D721Med (cell line): Measurements from ENCODE around the gene C3orf33.

Source experiments
- DNase-seq: peaks from one replicate; pipeline ENCODE4 v3.0.0; 2011; ENCODE audit warnings: low spot score; ENCODE audit not compliant: insufficient read length
- FAIRE-seq: peaks from 2 replicates; lab custom pipeline; 2011; peaks lifted over from hg19 to GRCh38; lab: Jason Lieb, UNC
- TF ChIP-seq, protein P1 (sequence below): IDR thresholded peaks from 2 replicates; pipeline ENCODE4 v1.5.1; 2012; ENCODE audit warnings: mild to moderate bottlenecking, control low read depth; ENCODE audit not compliant: insufficient read depth; ENCODE audit errors: missing control alignments

Gene C3orf33

DNA sequence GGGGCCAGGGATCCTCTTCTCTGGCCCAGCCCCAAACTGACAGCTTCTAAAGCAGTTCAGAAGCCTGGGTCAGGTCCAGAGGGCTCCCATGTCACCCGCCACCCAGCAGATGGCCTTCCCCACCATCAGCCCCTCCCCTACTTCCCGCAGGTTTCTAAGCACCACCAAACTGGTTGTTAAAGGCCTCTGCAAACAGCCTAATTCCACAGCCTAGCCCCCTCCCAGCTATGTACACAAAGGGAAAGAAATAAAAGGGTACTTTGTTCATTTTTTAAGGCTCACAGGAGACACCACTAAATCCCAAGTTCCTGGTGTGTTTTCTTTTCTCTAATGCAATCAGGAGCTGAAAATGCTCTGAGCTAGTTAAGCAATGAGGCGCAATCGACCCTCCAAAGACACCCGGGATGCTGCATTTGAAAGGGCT lies 91.8 kb downstream of the C3orf33 start:
- DNase-seq = no peak
- no peak for FAIRE-seq
- TF ChIP-seq, protein P1, sequence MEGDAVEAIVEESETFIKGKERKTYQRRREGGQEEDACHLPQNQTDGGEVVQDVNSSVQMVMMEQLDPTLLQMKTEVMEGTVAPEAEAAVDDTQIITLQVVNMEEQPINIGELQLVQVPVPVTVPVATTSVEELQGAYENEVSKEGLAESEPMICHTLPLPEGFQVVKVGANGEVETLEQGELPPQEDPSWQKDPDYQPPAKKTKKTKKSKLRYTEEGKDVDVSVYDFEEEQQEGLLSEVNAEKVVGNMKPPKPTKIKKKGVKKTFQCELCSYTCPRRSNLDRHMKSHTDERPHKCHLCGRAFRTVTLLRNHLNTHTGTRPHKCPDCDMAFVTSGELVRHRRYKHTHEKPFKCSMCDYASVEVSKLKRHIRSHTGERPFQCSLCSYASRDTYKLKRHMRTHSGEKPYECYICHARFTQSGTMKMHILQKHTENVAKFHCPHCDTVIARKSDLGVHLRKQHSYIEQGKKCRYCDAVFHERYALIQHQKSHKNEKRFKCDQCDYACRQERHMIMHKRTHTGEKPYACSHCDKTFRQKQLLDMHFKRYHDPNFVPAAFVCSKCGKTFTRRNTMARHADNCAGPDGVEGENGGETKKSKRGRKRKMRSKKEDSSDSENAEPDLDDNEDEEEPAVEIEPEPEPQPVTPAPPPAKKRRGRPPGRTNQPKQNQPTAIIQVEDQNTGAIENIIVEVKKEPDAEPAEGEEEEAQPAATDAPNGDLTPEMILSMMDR = no peak
